SK-N-SH treated with all-trans-retinoic acid at 6 μM for 48 hours (cell line): Measurements from ENCODE around the gene DGKG.

Source experiments
- GLIS3 ChIP-seq: fragments of 250-450 bp; sonication (Bioruptor Pico); IDR thresholded peaks from 2 replicates; pipeline ENCODE4 v1.5.0; 2020; ENCODE audit warnings: mild to moderate bottlenecking, moderate library complexity
- OSR1 ChIP-seq: fragments of 250-450 bp; sonication (Bioruptor Pico); IDR thresholded peaks from 2 replicates; pipeline ENCODE4 v1.8.0; 2022; ENCODE audit warnings: moderate library complexity, mild to moderate bottlenecking, inconsistent platforms
- ZNF70 ChIP-seq: fragments of 450-650 bp; formaldehyde crosslinking; IDR thresholded peaks from 2 replicates; pipeline ENCODE4 v1.5.0; 2020; ENCODE audit warnings: mild to moderate bottlenecking, moderate library complexity
- TF ChIP-seq, protein P1 (sequence below): fragments of 250-450 bp; sonication (Bioruptor Pico); IDR thresholded peaks from 2 replicates; pipeline ENCODE4 v1.8.0; 2020; ENCODE audit warnings: mild to moderate bottlenecking, moderate library complexity, borderline replicate concordance
- TF ChIP-seq, protein P2 (sequence below): fragments of 250-450 bp; sonication (Bioruptor Pico); IDR thresholded peaks from 2 replicates; pipeline ENCODE4 v1.8.0; 2021; ENCODE audit warnings: low read depth, mild to moderate bottlenecking, moderate library complexity, borderline replicate concordance
- TF ChIP-seq, protein P3 (sequence below): fragments of 250-450 bp; sonication (Bioruptor Pico); IDR thresholded peaks from 2 replicates; pipeline ENCODE4 v1.5.1; 2021; ENCODE audit warnings: mild to moderate bottlenecking, moderate library complexity

DNA sequence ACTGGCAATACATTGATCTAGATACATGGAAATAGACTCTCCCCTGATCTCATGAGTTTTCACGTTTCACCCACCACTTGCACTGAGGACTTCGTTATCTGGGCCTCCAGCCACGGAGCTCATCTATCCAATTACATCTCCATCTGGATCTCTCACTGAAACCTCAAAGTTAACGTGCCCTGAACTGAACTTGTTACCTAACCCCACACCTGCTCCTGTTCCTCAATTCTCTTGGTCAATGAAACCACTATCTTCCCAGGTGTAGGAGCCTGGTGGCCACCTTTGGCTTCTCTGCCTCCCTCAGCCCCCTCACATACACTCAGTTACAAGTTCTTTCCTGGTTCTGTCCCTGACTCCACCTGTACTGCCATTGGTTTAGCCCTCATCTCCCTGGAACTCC, 9.7 kb downstream of the DGKG start:
- TF ChIP-seq ZNF70 (CRISPR knock-in tag) = no peak
- TF ChIP-seq, protein P1, sequence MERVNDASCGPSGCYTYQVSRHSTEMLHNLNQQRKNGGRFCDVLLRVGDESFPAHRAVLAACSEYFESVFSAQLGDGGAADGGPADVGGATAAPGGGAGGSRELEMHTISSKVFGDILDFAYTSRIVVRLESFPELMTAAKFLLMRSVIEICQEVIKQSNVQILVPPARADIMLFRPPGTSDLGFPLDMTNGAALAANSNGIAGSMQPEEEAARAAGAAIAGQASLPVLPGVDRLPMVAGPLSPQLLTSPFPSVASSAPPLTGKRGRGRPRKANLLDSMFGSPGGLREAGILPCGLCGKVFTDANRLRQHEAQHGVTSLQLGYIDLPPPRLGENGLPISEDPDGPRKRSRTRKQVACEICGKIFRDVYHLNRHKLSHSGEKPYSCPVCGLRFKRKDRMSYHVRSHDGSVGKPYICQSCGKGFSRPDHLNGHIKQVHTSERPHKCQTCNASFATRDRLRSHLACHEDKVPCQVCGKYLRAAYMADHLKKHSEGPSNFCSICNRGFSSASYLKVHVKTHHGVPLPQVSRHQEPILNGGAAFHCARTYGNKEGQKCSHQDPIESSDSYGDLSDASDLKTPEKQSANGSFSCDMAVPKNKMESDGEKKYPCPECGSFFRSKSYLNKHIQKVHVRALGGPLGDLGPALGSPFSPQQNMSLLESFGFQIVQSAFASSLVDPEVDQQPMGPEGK (CRISPR knock-in tag) = no peak
- TF ChIP-seq, protein P2, sequence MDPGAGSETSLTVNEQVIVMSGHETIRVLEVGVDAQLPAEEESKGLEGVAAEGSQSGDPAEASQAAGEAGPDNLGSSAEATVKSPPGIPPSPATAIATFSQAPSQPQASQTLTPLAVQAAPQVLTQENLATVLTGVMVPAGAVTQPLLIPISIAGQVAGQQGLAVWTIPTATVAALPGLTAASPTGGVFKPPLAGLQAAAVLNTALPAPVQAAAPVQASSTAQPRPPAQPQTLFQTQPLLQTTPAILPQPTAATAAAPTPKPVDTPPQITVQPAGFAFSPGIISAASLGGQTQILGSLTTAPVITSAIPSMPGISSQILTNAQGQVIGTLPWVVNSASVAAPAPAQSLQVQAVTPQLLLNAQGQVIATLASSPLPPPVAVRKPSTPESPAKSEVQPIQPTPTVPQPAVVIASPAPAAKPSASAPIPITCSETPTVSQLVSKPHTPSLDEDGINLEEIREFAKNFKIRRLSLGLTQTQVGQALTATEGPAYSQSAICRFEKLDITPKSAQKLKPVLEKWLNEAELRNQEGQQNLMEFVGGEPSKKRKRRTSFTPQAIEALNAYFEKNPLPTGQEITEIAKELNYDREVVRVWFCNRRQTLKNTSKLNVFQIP (CRISPR knock-in tag) = no peak
- TF ChIP-seq OSR1 (CRISPR knock-in tag) = no peak
- TF ChIP-seq, protein P3, sequence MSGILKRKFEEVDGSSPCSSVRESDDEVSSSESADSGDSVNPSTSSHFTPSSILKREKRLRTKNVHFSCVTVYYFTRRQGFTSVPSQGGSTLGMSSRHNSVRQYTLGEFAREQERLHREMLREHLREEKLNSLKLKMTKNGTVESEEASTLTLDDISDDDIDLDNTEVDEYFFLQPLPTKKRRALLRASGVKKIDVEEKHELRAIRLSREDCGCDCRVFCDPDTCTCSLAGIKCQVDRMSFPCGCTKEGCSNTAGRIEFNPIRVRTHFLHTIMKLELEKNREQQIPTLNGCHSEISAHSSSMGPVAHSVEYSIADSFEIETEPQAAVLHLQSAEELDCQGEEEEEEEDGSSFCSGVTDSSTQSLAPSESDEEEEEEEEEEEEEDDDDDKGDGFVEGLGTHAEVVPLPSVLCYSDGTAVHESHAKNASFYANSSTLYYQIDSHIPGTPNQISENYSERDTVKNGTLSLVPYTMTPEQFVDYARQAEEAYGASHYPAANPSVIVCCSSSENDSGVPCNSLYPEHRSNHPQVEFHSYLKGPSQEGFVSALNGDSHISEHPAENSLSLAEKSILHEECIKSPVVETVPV (CRISPR knock-in tag) = no peak
- no peak for TF ChIP-seq GLIS3 (CRISPR knock-in tag)
